ENCODE measurements around the gene CCT4. TPM values are rescaled to one million over a fixed set of nuclear protein-coding genes. Genes with fewer than 3 reads are reported as not detected.
"Not testable (repeated sequence)": the region's sequence is repeated elsewhere in the genome, so short reads cannot be mapped to it uniquely, and the experiment has no call there.

The CCT4 gene
- total RNA-seq, 4 donors from 2014 or later = 46.3 to 83.7 (median 75.8) TPM

DNA sequence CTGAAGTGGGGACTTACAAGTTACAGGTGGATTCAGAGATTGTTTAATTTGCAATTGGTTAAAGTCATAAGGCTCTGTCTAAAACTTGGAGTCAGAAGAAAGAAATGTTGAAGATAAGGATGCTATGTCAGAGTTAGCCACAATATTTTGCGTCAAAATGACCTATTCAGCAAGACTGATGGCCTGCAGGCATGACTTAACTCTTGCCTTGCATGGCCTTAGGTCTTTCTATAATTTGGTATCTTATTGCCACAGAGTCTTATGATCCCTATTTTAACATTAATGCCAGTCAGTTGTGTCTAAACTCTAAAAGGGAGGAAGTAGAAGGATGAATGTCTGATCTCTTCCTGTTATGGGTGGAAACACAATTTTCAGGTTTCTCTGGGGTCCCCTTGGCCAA, 11.8 kb upstream of the CCT4 start:
- no peaks in the 10 kb centered on the region for H3K27me3 ChIP-seq
- no peak overlapping the region for H3K27ac ChIP-seq
- peaks cover 6% of the 10 kb centered on the region for H3K4me1 ChIP-seq
- H3K36me3 ChIP-seq = no peaks in the 10 kb centered on the region
- no peak overlapping the region for H3K4me3 ChIP-seq
- no peaks in the 10 kb centered on the region for H3K9me3 ChIP-seq
- DNase-seq (ENCODE audit: low spot score in 2 of 2) = no peak
- 58% methylated on average over 1 of the region's 1 CpG for WGBS
- no peak for TF ChIP-seq POLR2A (IDR thresholded peaks at IDR 0.05)
- TF ChIP-seq, protein P1, sequence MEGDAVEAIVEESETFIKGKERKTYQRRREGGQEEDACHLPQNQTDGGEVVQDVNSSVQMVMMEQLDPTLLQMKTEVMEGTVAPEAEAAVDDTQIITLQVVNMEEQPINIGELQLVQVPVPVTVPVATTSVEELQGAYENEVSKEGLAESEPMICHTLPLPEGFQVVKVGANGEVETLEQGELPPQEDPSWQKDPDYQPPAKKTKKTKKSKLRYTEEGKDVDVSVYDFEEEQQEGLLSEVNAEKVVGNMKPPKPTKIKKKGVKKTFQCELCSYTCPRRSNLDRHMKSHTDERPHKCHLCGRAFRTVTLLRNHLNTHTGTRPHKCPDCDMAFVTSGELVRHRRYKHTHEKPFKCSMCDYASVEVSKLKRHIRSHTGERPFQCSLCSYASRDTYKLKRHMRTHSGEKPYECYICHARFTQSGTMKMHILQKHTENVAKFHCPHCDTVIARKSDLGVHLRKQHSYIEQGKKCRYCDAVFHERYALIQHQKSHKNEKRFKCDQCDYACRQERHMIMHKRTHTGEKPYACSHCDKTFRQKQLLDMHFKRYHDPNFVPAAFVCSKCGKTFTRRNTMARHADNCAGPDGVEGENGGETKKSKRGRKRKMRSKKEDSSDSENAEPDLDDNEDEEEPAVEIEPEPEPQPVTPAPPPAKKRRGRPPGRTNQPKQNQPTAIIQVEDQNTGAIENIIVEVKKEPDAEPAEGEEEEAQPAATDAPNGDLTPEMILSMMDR (IDR thresholded peaks at IDR 0.05) = no peak

DNA sequence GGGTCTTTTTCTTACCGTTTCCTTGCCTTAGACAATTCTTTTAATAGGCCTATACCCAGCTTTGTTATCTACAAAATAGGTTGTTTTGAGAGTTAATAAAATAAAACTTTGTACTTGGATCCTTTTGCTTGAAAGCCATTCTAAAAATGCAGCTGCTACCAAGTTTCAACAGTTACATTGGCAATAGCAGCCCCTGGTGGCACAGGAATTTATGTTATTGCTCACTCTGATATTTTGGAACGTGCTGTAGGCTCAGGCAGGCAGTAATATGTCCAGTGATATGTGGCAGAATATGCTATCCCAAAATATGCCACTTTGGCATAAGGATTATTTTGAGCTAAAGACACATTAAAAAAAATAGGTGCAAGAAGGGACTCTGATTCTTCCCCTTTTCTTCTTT, 10.4 kb upstream of the CCT4 start:
- DNase-seq (ENCODE audit: low spot score in 2 of 2) = no peak
- 34% methylated on average over 2 of the region's 2 CpGs for WGBS
- H3K27ac ChIP-seq = no peak overlapping the region

DNA sequence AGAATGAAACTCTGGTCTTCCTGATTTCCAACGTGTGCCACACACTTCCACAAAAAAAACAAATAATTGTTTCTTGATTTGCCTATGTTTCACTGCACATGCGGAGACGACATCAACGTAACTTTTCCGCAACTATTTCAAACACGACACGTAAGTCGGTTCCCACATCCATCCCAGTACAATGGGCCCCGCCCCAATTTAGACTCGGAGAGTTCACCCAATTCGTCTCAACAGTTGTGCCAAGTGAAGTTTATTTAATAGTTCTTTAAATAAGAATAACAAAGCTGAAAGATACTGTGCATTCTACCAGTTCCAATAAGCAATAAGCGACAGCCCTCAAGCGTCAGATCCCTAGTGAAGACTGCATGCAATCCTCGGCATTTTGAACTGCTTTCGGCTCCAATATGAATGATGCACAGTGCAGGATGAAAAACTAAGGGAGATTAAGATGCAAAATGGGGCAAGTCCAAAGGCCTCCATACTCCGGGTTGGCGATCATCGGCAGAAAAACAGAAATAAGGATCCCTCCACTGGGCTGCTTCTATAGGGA, 664 bp downstream of the CCT4 start:
- under 1% methylated on average over 18 of the region's 18 CpGs for WGBS
- Histone ChIP-seq H3K27ac (peak overlapping the region; percentile 95), H3K27me3 (no peaks in the 10 kb centered on the region), H3K4me1 (peaks cover 19% of the 10 kb centered on the region), H3K36me3 (peaks cover 21% of the 10 kb centered on the region), H3K4me3 (peak overlapping the region; percentile 89), H3K9me3 (no peaks in the 10 kb centered on the region)
- no peak for DNase-seq (ENCODE audit: low spot score in 2 of 2)
- TF ChIP-seq, protein P1 (IDR thresholded peaks at IDR 0.05) = no peak
- TF ChIP-seq POLR2AphosphoS5 (IDR thresholded peaks at IDR 0.05) = no peak
- TF ChIP-seq POLR2A (IDR thresholded peaks at IDR 0.05) = no peak
- TF ChIP-seq EP300 (IDR thresholded peaks at IDR 0.05) = no peak

More for the DNA sequence above, 10.4 kb upstream of the CCT4 start:
- no peak for TF ChIP-seq POLR2A (IDR thresholded peaks at IDR 0.05)
- TF ChIP-seq, protein P1 (IDR thresholded peaks at IDR 0.05) = peak in 1 of 2 donors; percentile 8
- Histone ChIP-seq H3K4me1 (no peaks in the 10 kb centered on the region), H3K4me3 (no peak overlapping the region), H3K9me3 (no peaks in the 10 kb centered on the region), H3K27me3 (no peaks in the 10 kb centered on the region), H3K36me3 (no peaks in the 10 kb centered on the region)

DNA sequence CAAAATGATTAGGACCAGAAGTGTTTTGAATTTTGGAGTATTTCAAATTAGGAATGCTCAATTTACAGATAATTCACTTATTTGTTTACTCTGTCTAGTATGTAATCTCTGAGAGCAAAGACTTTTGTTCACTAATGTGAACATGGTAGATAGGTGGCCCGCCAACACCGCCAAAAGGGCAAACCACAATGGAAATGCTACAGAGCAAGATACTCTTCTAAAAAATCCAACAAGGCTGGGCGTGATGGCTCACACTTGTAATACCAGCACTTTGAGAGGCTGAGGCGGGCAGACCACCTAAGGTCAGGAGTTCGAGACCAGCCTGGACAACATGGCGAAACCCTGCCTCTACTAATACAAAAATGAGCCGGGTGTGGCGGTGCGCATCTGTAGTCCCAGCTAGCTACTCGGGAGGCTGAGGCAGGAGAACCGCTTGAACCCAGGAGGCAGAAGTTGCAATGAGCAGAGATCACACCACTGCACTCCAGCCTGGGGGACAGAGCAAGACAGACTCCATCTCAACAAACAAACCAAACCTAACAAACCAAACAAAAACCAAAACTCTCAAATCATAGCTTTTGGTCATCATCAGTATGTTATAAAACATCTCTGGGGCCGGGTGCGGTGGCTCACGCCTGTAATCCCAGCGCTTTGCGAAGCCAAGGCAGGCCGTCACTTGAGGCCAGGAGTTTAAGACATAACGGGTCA, 2.4 kb downstream of the CCT4 start:
- TF ChIP-seq, protein P1 (IDR thresholded peaks at IDR 0.05) = no peak
- no peak for TF ChIP-seq POLR2A (IDR thresholded peaks at IDR 0.05)
- no peak for TF ChIP-seq POLR2AphosphoS5 (IDR thresholded peaks at IDR 0.05)
- TF ChIP-seq EP300 (IDR thresholded peaks at IDR 0.05) = no peak
- 90% methylated on average over 18 of the region's 18 CpGs for WGBS
- DNase-seq (ENCODE audit: low spot score in 2 of 2) = no peak
- no peak overlapping the region for H3K4me3 ChIP-seq
- no peaks in the 10 kb centered on the region for H3K27me3 ChIP-seq
- H3K36me3 ChIP-seq = peaks cover 38% of the 10 kb centered on the region
- H3K9me3 ChIP-seq = no peaks in the 10 kb centered on the region
- H3K4me1 ChIP-seq = peaks cover 19% of the 10 kb centered on the region
- no peak overlapping the region for H3K27ac ChIP-seq

DNA sequence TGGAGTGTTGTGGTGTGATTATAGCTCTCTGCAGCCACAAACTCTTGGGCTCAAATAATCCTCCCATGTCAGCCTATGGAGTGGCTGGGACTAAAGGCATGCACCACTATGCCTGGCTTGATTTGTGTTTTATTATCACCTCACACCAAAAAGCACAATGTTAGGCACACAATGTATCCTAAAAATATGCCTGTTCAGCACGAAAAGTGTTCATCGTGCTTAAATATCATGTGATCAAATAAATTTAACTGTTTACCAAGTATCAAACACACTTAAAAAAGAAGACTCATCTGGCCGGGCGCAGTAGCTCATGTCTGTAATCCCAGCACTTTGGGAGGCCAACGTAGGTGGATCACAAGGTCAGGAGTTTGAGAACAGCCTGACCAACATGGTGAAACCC, 5.6 kb downstream of the CCT4 start:
- H3K36me3 ChIP-seq = peaks cover 70% of the 10 kb centered on the region

DNA sequence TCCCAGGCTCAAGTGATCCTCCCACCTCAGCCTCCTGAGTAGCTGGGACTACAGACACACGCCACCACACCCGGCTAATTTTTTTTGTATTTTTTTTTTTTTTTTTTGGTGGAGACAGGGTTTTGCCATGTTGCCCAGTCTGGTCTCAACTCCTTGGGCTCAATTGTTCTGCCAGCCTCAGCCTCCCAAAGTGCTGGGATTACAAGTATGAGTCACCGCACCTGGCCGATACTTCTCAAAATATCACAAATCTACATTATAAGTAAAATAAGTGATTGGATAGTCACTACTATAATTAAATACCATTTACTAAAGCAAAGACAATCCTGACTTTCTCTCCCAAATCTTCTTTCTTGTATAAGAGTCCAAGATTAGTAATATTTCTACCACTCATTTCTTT, 9.1 kb downstream of the CCT4 start:
- not testable (repeated sequence) for H3K27me3 ChIP-seq; H3K27ac ChIP-seq; H3K4me1 ChIP-seq; H3K4me3 ChIP-seq; H3K9me3 ChIP-seq; DNase-seq (ENCODE audit: low spot score in 2 of 2)
- peaks cover 99% of the 10 kb centered on the region for H3K36me3 ChIP-seq
- WGBS = 96% methylated on average over 4 of the region's 4 CpGs

More for the DNA sequence above, 5.6 kb downstream of the CCT4 start:
- TF ChIP-seq POLR2A (IDR thresholded peaks at IDR 0.05) (no peak), POLR2AphosphoS5 (IDR thresholded peaks at IDR 0.05) (no peak), EP300 (IDR thresholded peaks at IDR 0.05) (no peak)
- TF ChIP-seq, protein P1 (IDR thresholded peaks at IDR 0.05) = no peak
- H3K4me1 ChIP-seq = peaks cover 19% of the 10 kb centered on the region
- H3K9me3 ChIP-seq = no peaks in the 10 kb centered on the region
- DNase-seq (ENCODE audit: low spot score in 2 of 2) = no peak
- no peak overlapping the region for H3K27ac ChIP-seq
- no peak overlapping the region for H3K4me3 ChIP-seq
- H3K27me3 ChIP-seq = no peaks in the 10 kb centered on the region
- WGBS = 91% methylated on average over 5 of the region's 5 CpGs

All from suprapubic skin (tissue), 4 donors.